Fibroblast of lung (primary cell): Measurements from ENCODE around the gene KLHL18. TPM values are rescaled to one million over a fixed set of nuclear protein-coding genes. Genes with fewer than 3 reads are reported as not detected.
"Not testable (repeated sequence)": the region's sequence is repeated elsewhere in the genome, so short reads cannot be mapped to it uniquely, and the experiment has no call there.

Source experiments
- DNase-seq, 2 donors: peaks; one replicate each; pipeline versions ENCODE4 v3.0.0 to v3.0.0-alpha.2; 2010; ENCODE audit warnings: low read depth in 2 of 2
- H2AFZ ChIP-seq: 2 replicates; pipeline ENCODE4 v1.5.1; 2012; ENCODE audit warnings: low read length, control low read depth, inconsistent platforms
- H3K27ac ChIP-seq: 2 replicates; pipeline ENCODE4 v1.5.1; 2011; ENCODE audit warnings: low read length, control low read depth; ENCODE audit not compliant: insufficient read depth
- H3K27me3 ChIP-seq: 2 replicates; pipeline ENCODE4 v1.5.1; 2011; ENCODE audit warnings: mild to moderate bottlenecking, low read length; ENCODE audit not compliant: control insufficient read depth, insufficient read depth
- H3K36me3 ChIP-seq: 2 replicates; pipeline ENCODE4 v1.5.1; 2011; ENCODE audit warnings: low read length; ENCODE audit not compliant: control insufficient read depth, insufficient read depth
- H3K4me1 ChIP-seq: 2 replicates; pipeline ENCODE4 v1.5.1; 2011; ENCODE audit warnings: low read length; ENCODE audit not compliant: control insufficient read depth, insufficient read depth; ENCODE audit errors: extremely low read depth
- H3K4me2 ChIP-seq: 2 replicates; pipeline ENCODE4 v1.5.1; 2011; ENCODE audit warnings: low read length, control low read depth; ENCODE audit not compliant: insufficient read depth; ENCODE audit errors: extremely low read depth
- H3K4me3 ChIP-seq, 4 experiments: fragments of 200-600 bp in 1 of 4; sonication (generic) in 1 of 4; replicated peaks in 1 of 4; 2 replicates each; pipeline ENCODE4 v1.5.1; 2011 to 2016; ENCODE audit warnings: low read length in 4 of 4, low read depth in 3 of 4, mild to moderate bottlenecking in 3 of 4, control low read depth in 2 of 4, inconsistent platforms in 1 of 4, mixed read lengths in 1 of 4; ENCODE audit not compliant: insufficient read depth in 1 of 4; ENCODE audit errors: control extremely low read depth in 1 of 4
- H3K79me2 ChIP-seq: 2 replicates; pipeline ENCODE4 v1.5.1; 2012; ENCODE audit warnings: mild to moderate bottlenecking, low read length, inconsistent platforms; ENCODE audit not compliant: control insufficient read depth, insufficient read depth
- H3K9ac ChIP-seq: 2 replicates; pipeline ENCODE4 v1.5.1; 2011; ENCODE audit warnings: mild to moderate bottlenecking, low read length, control low read depth; ENCODE audit not compliant: insufficient read depth
- H3K9me3 ChIP-seq: 2 replicates; pipeline ENCODE4 v1.5.1; 2012; ENCODE audit warnings: low read depth, low read length; ENCODE audit not compliant: control insufficient read depth, insufficient read depth
- H4K20me1 ChIP-seq: 2 replicates; pipeline ENCODE4 v1.5.1; 2011; ENCODE audit warnings: low read length; ENCODE audit not compliant: control insufficient read depth, insufficient read depth; ENCODE audit errors: extremely low read depth
- EZH2 ChIP-seq: IDR thresholded peaks from 2 replicates; pipeline ENCODE4 v1.5.1; 2012; ENCODE audit warnings: low read length, control low read depth, mild to moderate bottlenecking; ENCODE audit errors: missing control alignments
- polyA plus RNA-seq, 2 donors: library from polyadenylated mRNA; depleted of rRNA in 1 of 2; stranded (reverse) in 1 of 2; unstranded in 1 of 2; fragments of >200 nt; gene quantifications; 2 replicates each; pipeline ENCODE4 v1.2.1, GENCODE V29; 2011 to 2012; ENCODE audit warnings: missing spikeins in 1 of 2
- total RNA-seq: library from RNA; depleted of rRNA; stranded (reverse); fragments of >200 nt; gene quantifications from 2 replicates; pipeline ENCODE4 v1.2.1, GENCODE V29; 2014
- TF ChIP-seq, protein P1 (sequence below), 2 donors: IDR thresholded peaks in 1 of 2; conservative IDR thresholded peaks in 1 of 2; 1 replicate in 1 of 2; 2 replicates in 1 of 2; pipeline ENCODE4 v1.5.1; 2011 to 2012; ENCODE audit warnings: low read length in 2 of 2, control low read depth in 1 of 2, inconsistent platforms in 1 of 2, low read depth in 1 of 2, mild to moderate bottlenecking in 1 of 2

Gene KLHL18
- total and polyA plus RNA-seq, 2 donors (not counting 1 experiment from before 2014, with no cell fraction given), result 20.1 to 27.8 TPM

DNA sequence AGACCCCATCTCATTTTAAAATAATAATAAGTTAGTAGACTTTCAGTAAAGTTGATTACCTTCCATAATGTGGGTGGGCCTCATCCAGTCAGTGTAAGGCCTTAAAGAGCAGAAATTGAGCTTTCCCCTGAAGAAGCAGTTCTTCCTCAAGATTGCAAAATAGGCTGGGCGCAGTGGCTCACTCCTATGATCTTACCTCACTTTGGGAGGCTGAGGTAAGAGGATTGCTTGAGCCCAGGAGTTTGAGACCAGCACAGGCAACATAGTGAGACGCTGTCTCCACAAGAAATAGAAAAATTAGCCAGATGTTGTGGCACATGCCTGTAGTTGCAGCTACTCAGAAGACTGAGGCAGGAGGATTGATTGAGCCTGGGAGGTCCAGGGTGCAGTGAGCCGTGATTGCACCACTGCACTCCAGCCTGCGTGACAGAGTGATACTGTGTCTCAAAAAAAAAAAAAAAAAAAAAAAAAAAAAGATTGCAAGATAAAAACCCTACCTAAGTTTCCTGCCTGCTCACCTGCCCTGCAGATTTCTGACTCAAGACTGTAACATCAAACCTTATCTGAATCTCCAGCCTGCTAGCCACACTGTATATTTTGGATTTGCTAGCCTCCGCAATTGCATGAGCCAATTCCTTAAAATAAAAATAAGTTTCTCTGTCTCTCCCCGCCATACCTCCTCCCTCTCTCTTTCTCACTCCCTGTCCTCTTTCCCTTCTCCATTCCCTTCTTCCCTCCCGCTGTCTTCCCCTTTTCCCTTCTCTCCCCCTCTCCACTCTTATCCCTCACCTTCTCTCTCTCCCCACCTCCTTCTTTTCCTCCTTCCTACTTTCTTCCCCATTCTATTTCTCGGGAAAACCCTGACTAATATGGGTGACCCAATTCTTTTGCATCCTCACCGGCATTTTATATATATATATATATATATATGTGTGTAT, 16.9 kb downstream of the KLHL18 start:
- Histone ChIP-seq H3K4me2 (no peak overlapping the region), H3K4me1 (no peaks in the 10 kb centered on the region), H3K9me3 (no peaks in the 10 kb centered on the region), H3K27ac (no peak overlapping the region), H3K27me3 (no peaks in the 10 kb centered on the region), H2AFZ (no peak overlapping the region), H3K4me3 (no peak overlapping the region), H3K9ac (no peak overlapping the region), H3K36me3 (peaks cover 2% of the 10 kb centered on the region), H4K20me1 (no peaks in the 10 kb centered on the region), H3K79me2 (peaks cover 3% of the 10 kb centered on the region)
- no peak for TF ChIP-seq EZH2
- TF ChIP-seq, protein P1, sequence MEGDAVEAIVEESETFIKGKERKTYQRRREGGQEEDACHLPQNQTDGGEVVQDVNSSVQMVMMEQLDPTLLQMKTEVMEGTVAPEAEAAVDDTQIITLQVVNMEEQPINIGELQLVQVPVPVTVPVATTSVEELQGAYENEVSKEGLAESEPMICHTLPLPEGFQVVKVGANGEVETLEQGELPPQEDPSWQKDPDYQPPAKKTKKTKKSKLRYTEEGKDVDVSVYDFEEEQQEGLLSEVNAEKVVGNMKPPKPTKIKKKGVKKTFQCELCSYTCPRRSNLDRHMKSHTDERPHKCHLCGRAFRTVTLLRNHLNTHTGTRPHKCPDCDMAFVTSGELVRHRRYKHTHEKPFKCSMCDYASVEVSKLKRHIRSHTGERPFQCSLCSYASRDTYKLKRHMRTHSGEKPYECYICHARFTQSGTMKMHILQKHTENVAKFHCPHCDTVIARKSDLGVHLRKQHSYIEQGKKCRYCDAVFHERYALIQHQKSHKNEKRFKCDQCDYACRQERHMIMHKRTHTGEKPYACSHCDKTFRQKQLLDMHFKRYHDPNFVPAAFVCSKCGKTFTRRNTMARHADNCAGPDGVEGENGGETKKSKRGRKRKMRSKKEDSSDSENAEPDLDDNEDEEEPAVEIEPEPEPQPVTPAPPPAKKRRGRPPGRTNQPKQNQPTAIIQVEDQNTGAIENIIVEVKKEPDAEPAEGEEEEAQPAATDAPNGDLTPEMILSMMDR (conservative IDR thresholded peaks at IDR 0.05 in 1 of 2, IDR thresholded peaks at IDR 0.05 in 1 of 2; ENCODE audit: low read depth in 1 of 2, low read length in 2 of 2), result no peak
- DNase-seq, result no peak

DNA sequence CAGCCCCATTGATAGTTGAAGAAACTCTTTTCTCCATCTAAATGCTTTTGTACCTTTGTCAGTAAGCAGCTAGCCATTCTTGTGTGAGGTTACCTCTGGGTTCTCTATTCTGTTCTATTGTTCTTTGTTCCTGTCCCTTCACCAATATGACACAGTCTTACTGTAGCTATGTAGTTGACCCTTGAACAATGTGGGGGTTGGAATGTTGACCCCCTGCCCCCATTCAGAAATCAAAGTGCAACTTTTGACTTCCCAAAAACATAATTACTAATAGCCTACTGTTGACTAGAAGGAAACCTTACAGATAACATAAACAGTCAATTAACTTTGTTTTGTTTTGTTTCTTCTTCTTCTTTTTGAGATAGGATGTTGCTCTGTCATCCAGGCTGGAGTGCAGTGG, 18.7 kb downstream of the KLHL18 start:
- no peaks in the 10 kb centered on the region for H3K79me2 ChIP-seq
- H4K20me1 ChIP-seq, result no peaks in the 10 kb centered on the region
- H3K27ac ChIP-seq, result no peak overlapping the region

DNA sequence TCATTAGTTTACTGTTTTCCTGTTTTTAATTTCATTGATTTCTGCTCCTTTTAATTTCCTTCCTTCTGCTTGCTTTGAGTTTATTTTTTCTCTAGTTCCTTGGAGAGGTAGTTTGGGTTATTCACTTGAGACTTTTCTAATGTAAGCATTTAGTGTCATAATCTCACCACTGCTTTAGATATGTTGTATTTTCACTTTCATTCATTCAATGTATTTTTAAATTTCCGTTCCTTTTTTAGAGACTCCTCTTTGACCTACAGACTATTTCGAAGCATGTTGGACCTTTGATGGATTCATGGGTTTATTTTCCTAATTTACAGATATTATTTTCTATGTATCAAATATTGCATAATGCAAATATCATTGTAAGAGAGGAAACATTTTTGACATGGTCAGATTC, 23.3 kb downstream of the KLHL18 start:
- H3K9ac ChIP-seq, result no peak overlapping the region
- no peaks in the 10 kb centered on the region for H3K4me1 ChIP-seq
- no peak for DNase-seq
- H3K4me3 ChIP-seq, result no peak overlapping the region
- H3K4me2 ChIP-seq, result no peak overlapping the region
- H3K27ac ChIP-seq, result no peak overlapping the region
- no peaks in the 10 kb centered on the region for H3K27me3 ChIP-seq
- TF ChIP-seq, protein P1 (conservative IDR thresholded peaks at IDR 0.05 in 1 of 2, IDR thresholded peaks at IDR 0.05 in 1 of 2; ENCODE audit: low read depth in 1 of 2, low read length in 2 of 2), result no peak
- no peak for TF ChIP-seq EZH2
- H3K9me3 ChIP-seq, result no peaks in the 10 kb centered on the region
- no peak overlapping the region for H2AFZ ChIP-seq
- peaks cover 2% of the 10 kb centered on the region for H3K36me3 ChIP-seq
- no peaks in the 10 kb centered on the region for H4K20me1 ChIP-seq
- no peaks in the 10 kb centered on the region for H3K79me2 ChIP-seq

More for the DNA sequence above, 18.7 kb downstream of the KLHL18 start:
- Histone ChIP-seq H3K9ac (no peak overlapping the region), H2AFZ (no peak overlapping the region), H3K4me1 (no peaks in the 10 kb centered on the region), H3K4me2 (no peak overlapping the region), H3K27me3 (no peaks in the 10 kb centered on the region), H3K36me3 (peaks cover 2% of the 10 kb centered on the region), H3K9me3 (no peaks in the 10 kb centered on the region), H3K4me3 (no peak overlapping the region)
- TF ChIP-seq, protein P1 (conservative IDR thresholded peaks at IDR 0.05 in 1 of 2, IDR thresholded peaks at IDR 0.05 in 1 of 2; ENCODE audit: low read depth in 1 of 2, low read length in 2 of 2), result no peak
- TF ChIP-seq EZH2, result no peak
- DNase-seq, result no peak

DNA sequence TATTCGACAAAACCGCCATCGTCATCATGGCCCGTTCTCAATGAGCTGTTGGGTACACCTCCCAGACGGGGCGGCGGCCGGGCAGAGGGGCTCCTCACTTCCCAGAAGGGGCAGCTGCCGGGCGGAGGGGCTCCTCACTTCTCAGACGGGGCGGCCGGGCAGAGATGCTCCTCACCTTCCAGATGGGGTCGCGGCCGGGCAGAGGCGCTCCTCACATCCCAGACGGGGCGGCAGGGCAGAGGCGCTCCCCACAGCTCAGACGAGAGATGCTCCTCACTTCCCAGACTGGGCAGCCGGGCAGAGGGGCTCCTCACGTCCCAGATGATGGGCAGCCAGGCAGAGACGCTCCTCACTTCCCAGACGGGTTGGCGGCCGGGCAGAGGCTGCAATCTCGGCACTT, 26.5 kb downstream of the KLHL18 start:
- not testable (repeated sequence) for H3K4me2 ChIP-seq, H3K79me2 ChIP-seq, H3K27me3 ChIP-seq, DNase-seq, H3K4me1 ChIP-seq, H2AFZ ChIP-seq, H3K9me3 ChIP-seq, H4K20me1 ChIP-seq, H3K36me3 ChIP-seq, H3K27ac ChIP-seq, H3K9ac ChIP-seq, H3K4me3 ChIP-seq
